ENCODE measurements around the gene TRIM54. TPM values are rescaled to one million over a fixed set of nuclear protein-coding genes. Genes with fewer than 3 reads are reported as not detected.

Gene TRIM54
- total and polyA plus RNA-seq, 2 donors from 2014 or later: 0.31 to 2.1 TPM

GRCh38 chr2:27335311-27335710 lies 53.1 kb downstream of the TRIM54 start:
- Histone ChIP-seq H3K36me3 (ENCODE audit: control insufficient read depth in 2 of 3, insufficient read depth in 3 of 3, low read length in 3 of 3) (peaks cover 9 to 39% (median 36%) of the 10 kb centered on the region in 3 donors), H3K4me3 (ENCODE audit: low read length in 3 of 3) (no peak overlapping the region), H3K9ac (ENCODE audit: low read length in 3 of 3) (no peak overlapping the region), H3K4me1 (ENCODE audit: control insufficient read depth in 2 of 3, insufficient read depth in 2 of 3, low read depth in 1 of 3, low read length in 3 of 3) (no peaks in the 10 kb centered on the region), H3K9me3 (ENCODE audit: control insufficient read depth in 2 of 3, insufficient read depth in 1 of 3, low read length in 3 of 3) (no peaks in the 10 kb centered on the region), H3K27ac (ENCODE audit: low read depth in 2 of 2, low read length in 2 of 2) (no peak overlapping the region), H3K27me3 (ENCODE audit: control insufficient read depth, insufficient read depth, low read length) (no peaks in the 10 kb centered on the region)
- DNase-seq: peak in 1 of 5 donors; percentile 21
- intact Hi-C loops (cut with DNase I): no loop called here
- TF ChIP-seq CTCF (IDR thresholded peaks at IDR 0.05; ENCODE audit: borderline replicate concordance, extremely low read depth, insufficient read depth): no peak
- FAIRE-seq: no peak

DNA sequence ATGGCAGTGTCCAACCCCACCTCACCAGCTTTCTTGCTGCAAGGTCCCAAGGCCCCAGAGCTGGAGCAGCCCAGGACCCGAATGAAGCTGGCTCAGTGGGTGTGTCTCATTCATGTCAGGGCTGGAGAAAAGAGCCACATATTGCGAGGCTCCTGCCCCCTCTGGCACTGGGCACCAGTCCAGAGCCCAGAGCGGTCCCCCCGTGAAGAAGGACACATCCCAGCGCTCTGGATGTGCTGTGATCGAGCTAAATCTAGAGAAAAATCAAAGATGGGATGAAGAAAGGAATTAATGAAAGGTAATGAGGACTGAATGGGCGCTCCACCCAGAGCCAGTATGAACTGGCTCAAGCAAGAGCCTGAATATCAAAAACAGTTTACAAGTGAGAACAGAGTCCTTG lies 53.9 kb downstream of the TRIM54 start:
- Histone ChIP-seq H3K4me3 (ENCODE audit: low read length in 3 of 3) (no peak overlapping the region), H3K9me3 (ENCODE audit: control insufficient read depth in 2 of 3, insufficient read depth in 1 of 3, low read length in 3 of 3) (no peaks in the 10 kb centered on the region), H3K27me3 (ENCODE audit: control insufficient read depth, insufficient read depth, low read length) (no peaks in the 10 kb centered on the region), H3K36me3 (ENCODE audit: control insufficient read depth in 2 of 3, insufficient read depth in 3 of 3, low read length in 3 of 3) (peaks cover 9 to 44% (median 35%) of the 10 kb centered on the region in 3 donors), H3K4me1 (ENCODE audit: control insufficient read depth in 2 of 3, insufficient read depth in 2 of 3, low read depth in 1 of 3, low read length in 3 of 3) (no peaks in the 10 kb centered on the region), H3K27ac (ENCODE audit: low read depth in 2 of 2, low read length in 2 of 2) (no peak overlapping the region), H3K9ac (ENCODE audit: low read length in 3 of 3) (no peak overlapping the region)
- FAIRE-seq (no peak), DNase-seq (peak in 1 of 5 donors; percentile 37)
- intact Hi-C loops (cut with DNase I): no loop called here
- TF ChIP-seq CTCF (IDR thresholded peaks at IDR 0.05; ENCODE audit: borderline replicate concordance, extremely low read depth, insufficient read depth): no peak

DNA sequence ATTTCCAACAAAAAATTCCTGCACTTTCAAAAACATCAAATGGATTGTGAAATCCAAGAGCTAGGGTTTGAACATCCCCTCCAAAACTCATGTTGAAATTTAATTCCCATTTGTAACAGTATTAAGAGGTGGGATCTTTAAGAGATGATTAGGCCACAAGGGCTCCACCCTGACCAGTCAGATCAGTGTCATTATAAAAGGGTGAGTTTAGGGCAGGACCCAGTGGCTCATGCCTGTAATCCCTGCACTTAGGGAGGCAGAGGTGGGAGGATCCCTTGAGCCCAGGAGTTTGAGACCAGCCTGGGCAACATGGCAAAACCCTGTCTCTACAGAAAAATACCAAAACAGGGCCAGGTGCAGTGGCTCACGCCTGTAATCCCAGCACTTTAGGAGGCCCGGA lies 65.4 kb downstream of the TRIM54 start:
- no peaks in the 10 kb centered on the region for H3K27me3 ChIP-seq (ENCODE audit: control insufficient read depth, insufficient read depth, low read length)
- H3K4me1 ChIP-seq (ENCODE audit: control insufficient read depth in 2 of 3, insufficient read depth in 2 of 3, low read depth in 1 of 3, low read length in 3 of 3): no peaks in the 10 kb centered on the region
- H3K27ac ChIP-seq (ENCODE audit: low read depth in 2 of 2, low read length in 2 of 2): no peak overlapping the region
- DNase-seq: no peak
- intact Hi-C loops (cut with DNase I): no loop called here
- peaks cover 0 to 5% (median 2%) of the 10 kb centered on the region in 3 donors for H3K36me3 ChIP-seq (ENCODE audit: control insufficient read depth in 2 of 3, insufficient read depth in 3 of 3, low read length in 3 of 3)
- H3K4me3 ChIP-seq (ENCODE audit: low read length in 3 of 3): no peak overlapping the region
- no peak for TF ChIP-seq CTCF (IDR thresholded peaks at IDR 0.05; ENCODE audit: borderline replicate concordance, extremely low read depth, insufficient read depth)
- H3K9me3 ChIP-seq (ENCODE audit: control insufficient read depth in 2 of 3, insufficient read depth in 1 of 3, low read length in 3 of 3): no peaks in the 10 kb centered on the region
- H3K9ac ChIP-seq (ENCODE audit: low read length in 3 of 3): no peak overlapping the region
- no peak for FAIRE-seq

GRCh38 chr2:27350106-27350693 lies 68.0 kb downstream of the TRIM54 start:
- no peaks in the 10 kb centered on the region for H3K36me3 ChIP-seq (ENCODE audit: control insufficient read depth in 2 of 3, insufficient read depth in 3 of 3, low read length in 3 of 3)
- H3K9me3 ChIP-seq (ENCODE audit: control insufficient read depth in 2 of 3, insufficient read depth in 1 of 3, low read length in 3 of 3): no peaks in the 10 kb centered on the region
- intact Hi-C loops (cut with DNase I): no loop called here
- no peak for DNase-seq
- H3K27me3 ChIP-seq (ENCODE audit: control insufficient read depth, insufficient read depth, low read length): no peaks in the 10 kb centered on the region
- no peak overlapping the region for H3K9ac ChIP-seq (ENCODE audit: low read length in 3 of 3)
- H3K4me3 ChIP-seq (ENCODE audit: low read length in 3 of 3): no peak overlapping the region
- H3K27ac ChIP-seq (ENCODE audit: low read depth in 2 of 2, low read length in 2 of 2): no peak overlapping the region
- TF ChIP-seq CTCF (IDR thresholded peaks at IDR 0.05; ENCODE audit: borderline replicate concordance, extremely low read depth, insufficient read depth): no peak
- H3K4me1 ChIP-seq (ENCODE audit: control insufficient read depth in 2 of 3, insufficient read depth in 2 of 3, low read depth in 1 of 3, low read length in 3 of 3): no peaks in the 10 kb centered on the region
- no peak for FAIRE-seq
